HG02642 (cell line): ENCODE data around the gene TLR9.
A peak's percentile ranks its signal among the peaks of the same experiment; 100 is the strongest.

Experiments
- ATAC-seq: cut with Tn5 transposase; IDR thresholded peaks from one replicate; pipeline ENCODE4 v1.9.1; 2021; ENCODE audit warnings: mild to moderate bottlenecking; ENCODE audit not compliant: unreplicated experiment, poor library complexity

TLR9 gene

GRCh38 chr3:52233108-52233591, 7.7 kb upstream of the TLR9 start:
- ATAC-seq: no peak

GRCh38 chr3:52232279-52233107, 7.0 kb upstream of the TLR9 start:
- ATAC-seq: no peak

- peak; percentile 40 for ATAC-seq
Measured at GRCh38 chr3:52231502-52232278, 6.2 kb upstream of the TLR9 start.

GRCh38 chr3:52230889-52231499, 5.5 kb upstream of the TLR9 start:
- ATAC-seq: no peak

GRCh38 chr3:52230461-52230860, 5.0 kb upstream of the TLR9 start:
- ATAC-seq: no peak

- ATAC-seq: no peak
Measured at GRCh38 chr3:52229656-52230055, 4.2 kb upstream of the TLR9 start.

- no peak for ATAC-seq
Measured at GRCh38 chr3:52228751-52229291, 3.4 kb upstream of the TLR9 start.

- ATAC-seq: no peak
Measured at GRCh38 chr3:52228266-52228665, 2.8 kb upstream of the TLR9 start.

- ATAC-seq: no peak
Measured at GRCh38 chr3:52227766-52228165, 2.3 kb upstream of the TLR9 start.

GRCh38 chr3:52227117-52227516, 1.7 kb upstream of the TLR9 start:
- ATAC-seq: no peak

- peak; percentile 12 for ATAC-seq
Measured at GRCh38 chr3:52226229-52226817, 878 bp upstream of the TLR9 start.

GRCh38 chr3:52223449-52224408, 1.7 kb downstream of the TLR9 start:
- ATAC-seq: no peak

- ATAC-seq: no peak
Measured at GRCh38 chr3:52222319-52223221, 2.9 kb downstream of the TLR9 start.

GRCh38 chr3:52221563-52222318, 3.7 kb downstream of the TLR9 start:
- ATAC-seq: no peak

- ATAC-seq: no peak
Measured at GRCh38 chr3:52221141-52221562, 4.3 kb downstream of the TLR9 start.

- ATAC-seq: no peak
Measured at GRCh38 chr3:52220380-52221026, 4.9 kb downstream of the TLR9 start.
